ENCODE data around the gene GMDS.

Gene GMDS

DNA sequence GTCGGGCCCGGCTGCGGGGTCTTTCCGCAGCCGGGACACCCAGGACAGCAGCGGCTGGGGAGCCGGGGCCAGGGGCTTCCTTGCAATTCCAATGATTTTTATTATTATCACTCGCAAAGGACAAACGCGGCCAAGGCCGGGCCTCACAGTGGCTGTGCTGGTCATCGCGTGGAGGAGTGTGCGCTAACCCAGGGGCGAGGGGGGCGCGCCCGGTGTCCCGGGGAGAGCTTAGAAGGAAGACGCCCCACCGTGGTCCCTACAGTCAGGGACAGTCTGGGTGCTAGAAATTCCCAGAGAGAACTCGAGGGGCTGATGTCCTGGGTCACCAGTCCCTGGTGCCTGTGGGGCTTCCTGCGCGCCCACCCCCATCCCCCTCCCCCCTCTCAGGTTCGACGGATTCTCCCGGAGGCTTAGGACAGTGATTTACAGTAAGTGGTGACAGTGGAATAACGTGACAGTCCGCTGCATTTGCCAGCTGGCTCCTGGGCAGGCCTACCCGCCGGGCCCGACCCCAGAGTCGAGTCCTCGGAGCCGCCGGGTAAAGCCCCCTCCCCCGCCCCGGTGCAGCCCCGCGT, 626.2 kb downstream of the GMDS start:
- no peak overlapping the region for H3K4me3 ChIP-seq (ENCODE audit: low read depth, low read length)
- peaks cover 2% of the 10 kb centered on the region; the same call in 1 of the 2 replicates for H3K27me3 ChIP-seq
- H3K9me3 ChIP-seq: no peaks in the 10 kb centered on the region
- TF ChIP-seq, protein P1, sequence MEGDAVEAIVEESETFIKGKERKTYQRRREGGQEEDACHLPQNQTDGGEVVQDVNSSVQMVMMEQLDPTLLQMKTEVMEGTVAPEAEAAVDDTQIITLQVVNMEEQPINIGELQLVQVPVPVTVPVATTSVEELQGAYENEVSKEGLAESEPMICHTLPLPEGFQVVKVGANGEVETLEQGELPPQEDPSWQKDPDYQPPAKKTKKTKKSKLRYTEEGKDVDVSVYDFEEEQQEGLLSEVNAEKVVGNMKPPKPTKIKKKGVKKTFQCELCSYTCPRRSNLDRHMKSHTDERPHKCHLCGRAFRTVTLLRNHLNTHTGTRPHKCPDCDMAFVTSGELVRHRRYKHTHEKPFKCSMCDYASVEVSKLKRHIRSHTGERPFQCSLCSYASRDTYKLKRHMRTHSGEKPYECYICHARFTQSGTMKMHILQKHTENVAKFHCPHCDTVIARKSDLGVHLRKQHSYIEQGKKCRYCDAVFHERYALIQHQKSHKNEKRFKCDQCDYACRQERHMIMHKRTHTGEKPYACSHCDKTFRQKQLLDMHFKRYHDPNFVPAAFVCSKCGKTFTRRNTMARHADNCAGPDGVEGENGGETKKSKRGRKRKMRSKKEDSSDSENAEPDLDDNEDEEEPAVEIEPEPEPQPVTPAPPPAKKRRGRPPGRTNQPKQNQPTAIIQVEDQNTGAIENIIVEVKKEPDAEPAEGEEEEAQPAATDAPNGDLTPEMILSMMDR (IDR thresholded peaks at IDR 0.05; ENCODE audit: low read depth, low read length): no peak
- H3K4me1 ChIP-seq: no peaks in the 10 kb centered on the region
- DNase-seq: no peak
- no peaks in the 10 kb centered on the region; the same call in 1 of the 2 replicates for H3K36me3 ChIP-seq

DNA sequence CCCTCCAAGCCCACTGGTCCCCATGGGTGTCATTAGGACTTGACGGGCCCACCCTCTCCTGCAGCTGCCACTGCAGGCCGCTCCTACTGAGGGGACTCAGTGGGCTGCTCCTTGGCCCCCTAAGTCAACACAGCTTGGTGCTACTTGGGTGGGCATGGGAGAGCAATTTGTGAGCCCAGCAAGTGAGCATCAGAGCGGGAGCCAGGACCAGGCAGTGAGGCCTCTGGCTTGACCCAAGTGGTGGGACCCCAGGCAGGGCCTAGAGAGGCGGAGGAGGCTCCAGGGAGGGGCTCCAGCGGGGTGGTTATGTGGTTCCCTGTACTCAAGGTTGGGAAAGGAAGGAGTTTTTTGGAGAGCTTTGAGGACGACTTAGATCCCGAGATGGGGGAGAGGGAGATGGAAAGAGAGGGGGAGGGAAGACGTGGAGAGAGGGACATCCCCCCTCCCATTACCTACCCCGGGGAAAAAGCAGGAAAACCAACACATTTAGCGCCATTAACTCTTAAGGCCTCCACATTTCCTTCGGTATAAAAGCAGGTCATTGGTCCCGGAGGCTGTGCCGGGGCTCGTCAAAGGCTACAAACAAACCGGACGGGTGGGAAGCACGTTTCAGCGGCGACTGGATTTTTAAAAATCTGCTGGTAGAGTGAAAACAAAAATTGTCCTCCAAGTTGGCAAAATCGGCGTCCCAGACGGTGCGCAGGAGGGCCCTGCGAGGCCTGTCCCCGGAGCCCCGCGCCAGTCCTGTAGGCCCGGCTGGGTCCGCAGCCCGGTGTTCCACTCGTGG, 626.9 kb downstream of the GMDS start:
- Histone ChIP-seq H3K36me3 (no peaks in the 10 kb centered on the region; the same call in 1 of the 2 replicates), H3K9me3 (no peaks in the 10 kb centered on the region), H3K4me1 (no peaks in the 10 kb centered on the region), H3K4me3 (ENCODE audit: low read depth, low read length) (no peak overlapping the region), H3K27me3 (no peaks in the 10 kb centered on the region)
- TF ChIP-seq, protein P1 (IDR thresholded peaks at IDR 0.05; ENCODE audit: low read depth, low read length): no peak
- DNase-seq: no peak

DNA sequence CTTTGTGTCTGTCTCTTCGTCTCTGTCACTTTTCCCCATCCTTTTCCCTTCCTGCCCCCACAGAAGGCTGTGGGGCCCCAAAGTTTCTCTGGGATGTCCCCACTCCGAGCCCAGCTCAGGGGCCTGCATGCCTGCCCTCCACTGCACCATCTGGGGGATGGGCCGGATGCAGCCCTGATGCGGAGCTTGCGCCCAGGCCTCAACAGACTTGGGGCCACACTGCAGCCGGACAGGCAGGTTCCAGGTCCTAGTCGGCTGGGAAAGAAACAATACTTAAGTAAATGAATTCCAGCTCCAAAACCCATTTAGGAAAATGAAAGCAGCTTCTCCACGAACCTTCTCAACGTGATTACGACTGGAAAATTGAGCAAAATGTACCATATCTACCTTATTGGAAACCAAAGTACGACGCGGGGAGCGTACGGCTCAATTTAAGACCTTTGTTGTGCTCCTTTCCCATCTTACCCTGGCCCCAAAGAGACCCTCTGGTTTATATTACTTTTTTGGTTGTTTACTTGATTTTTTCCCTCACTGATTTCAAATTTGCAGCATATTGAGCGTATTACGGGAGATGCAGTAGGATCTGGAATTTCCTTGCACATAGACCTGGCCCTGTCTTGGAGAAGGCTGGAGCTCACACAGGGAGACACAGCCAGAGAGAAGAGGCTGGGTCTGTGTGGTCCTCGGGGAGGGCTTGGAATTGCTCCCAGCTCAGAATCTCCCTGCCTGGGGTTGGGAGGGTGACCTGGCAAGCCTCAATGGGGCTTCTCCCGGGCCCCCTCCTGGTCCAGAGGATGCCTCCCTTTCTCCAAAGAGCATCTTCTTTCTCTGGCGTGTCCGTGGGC, 627.7 kb downstream of the GMDS start:
- H3K36me3 ChIP-seq: no peaks in the 10 kb centered on the region; the same call in 1 of the 2 replicates
- TF ChIP-seq, protein P1 (IDR thresholded peaks at IDR 0.05; ENCODE audit: low read depth, low read length): no peak
- H3K4me3 ChIP-seq (ENCODE audit: low read depth, low read length): no peak overlapping the region
- DNase-seq: no peak
- no peaks in the 10 kb centered on the region for H3K4me1 ChIP-seq
- no peaks in the 10 kb centered on the region for H3K9me3 ChIP-seq
- H3K27me3 ChIP-seq: no peaks in the 10 kb centered on the region

DNA sequence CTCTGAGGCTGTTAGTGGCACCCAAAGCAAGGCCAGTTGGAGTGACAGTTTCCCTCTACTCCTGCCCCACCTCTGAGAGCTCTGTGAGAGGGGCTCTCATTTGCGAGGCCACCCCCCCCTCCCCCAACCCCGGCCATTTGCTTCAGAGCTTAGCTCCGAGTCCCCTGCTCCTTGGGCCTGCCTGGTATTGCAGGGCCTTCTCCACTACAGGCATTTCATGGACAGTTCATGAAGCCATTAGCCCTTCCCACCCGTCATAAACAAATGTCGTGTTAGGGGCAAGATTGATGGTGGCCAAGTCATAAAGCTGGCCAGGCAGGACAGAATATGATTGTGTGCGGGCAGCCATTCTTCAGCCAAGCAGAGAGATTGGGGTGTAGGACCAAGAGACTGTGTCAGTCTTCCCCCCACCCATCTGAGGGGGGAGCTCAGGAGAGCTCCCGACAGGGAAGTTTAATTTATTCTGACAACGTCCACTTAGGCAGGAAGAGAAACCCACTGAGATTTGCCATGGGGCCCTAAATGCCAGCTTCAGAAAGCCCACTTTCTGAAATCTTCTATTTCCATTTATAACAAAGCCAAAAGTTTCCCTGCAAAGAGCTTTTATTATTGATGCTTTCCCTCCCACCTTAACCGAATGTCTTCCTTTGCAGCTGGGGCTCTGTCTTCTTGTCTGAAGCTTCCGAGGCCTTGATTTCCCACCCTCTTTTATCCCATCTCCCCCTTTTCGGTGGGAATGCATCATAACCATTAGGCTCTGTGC, 628.5 kb downstream of the GMDS start:
- Histone ChIP-seq H3K4me3 (ENCODE audit: low read depth, low read length) (no peak overlapping the region), H3K9me3 (no peaks in the 10 kb centered on the region), H3K36me3 (peaks cover 4% of the 10 kb centered on the region; the same call in 1 of the 2 replicates), H3K27me3 (no peaks in the 10 kb centered on the region), H3K4me1 (no peaks in the 10 kb centered on the region)
- TF ChIP-seq, protein P1 (IDR thresholded peaks at IDR 0.05; ENCODE audit: low read depth, low read length): no peak
- DNase-seq: no peak

DNA sequence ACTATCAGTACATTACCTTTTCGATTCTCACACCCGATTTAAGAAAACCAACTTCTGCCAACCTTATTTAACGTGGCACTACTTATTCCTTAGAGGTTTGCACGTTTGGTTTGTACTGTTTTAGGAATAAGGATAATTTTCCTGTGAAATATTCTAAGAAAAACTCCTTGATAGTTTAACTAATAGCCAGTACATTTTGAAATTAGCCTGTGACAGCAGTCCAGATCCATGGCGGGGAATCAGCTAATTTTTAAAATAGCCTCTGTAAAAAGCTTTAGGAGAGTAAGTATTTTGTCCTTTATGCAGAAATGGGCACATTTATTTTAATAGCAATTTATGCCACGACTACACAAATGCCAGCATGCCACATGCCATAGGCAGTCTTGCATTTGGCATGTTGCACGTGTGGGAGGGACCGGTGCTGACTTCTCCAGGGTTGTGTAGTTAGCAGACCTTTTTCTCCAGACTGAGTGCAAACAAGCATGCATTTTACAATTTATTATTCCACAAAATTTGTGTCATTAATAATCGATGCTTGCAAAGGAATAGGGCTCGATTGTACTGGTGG, 629.5 kb downstream of the GMDS start:
- H3K36me3 ChIP-seq: peaks cover 8% of the 10 kb centered on the region; the same call in 1 of the 2 replicates
- H3K27me3 ChIP-seq: peaks cover 8% of the 10 kb centered on the region
- H3K9me3 ChIP-seq: no peaks in the 10 kb centered on the region
- no peak for DNase-seq
- H3K4me3 ChIP-seq (ENCODE audit: low read depth, low read length): no peak overlapping the region
- TF ChIP-seq, protein P1 (IDR thresholded peaks at IDR 0.05; ENCODE audit: low read depth, low read length): no peak
- no peaks in the 10 kb centered on the region for H3K4me1 ChIP-seq
